T-helper 1 cell treated with Interleukin-12 subunit alpha and Interleukin-12 subunit beta and Interleukin-4 antibody, amounts not matched to agents 30 ng/mL and 1 ng/mL, for 36 hours (primary cell): Measurements from ENCODE around the gene FAM117A. TPM values are rescaled to one million over a fixed set of nuclear protein-coding genes. Genes with fewer than 3 reads are reported as not detected.
"Not testable (repeated sequence)": the region's sequence is repeated elsewhere in the genome, so short reads cannot be mapped to it uniquely, and the experiment has no call there.

Experiments
- intact Hi-C: fragments of 100-400 bp; cut with micrococcal nuclease; formaldehyde crosslinking; loops from one replicate; pipeline ENCODE4 v1.15.1; 2024
- total RNA-seq: library from RNA; stranded (reverse); gene quantifications from 2 replicates; pipeline ENCODE4 v1.2.3, GENCODE V29; 2022

FAM117A gene
- total RNA-seq, 1 donor from 2014 or later: 48.9 TPM

GRCh38 chr17:49764559-49765180 lies 739 bp upstream of the FAM117A start:
- intact Hi-C loops: loop anchor here (1.0 kb wide), 8 partner anchors 16 to 572 kb away; partner anchors contain the start of genes KAT7 and SPOP

- intact Hi-C loops: no loop called here
Observed at GRCh38 chr17:49762151-49762941, 1.6 kb downstream of the FAM117A start.

DNA sequence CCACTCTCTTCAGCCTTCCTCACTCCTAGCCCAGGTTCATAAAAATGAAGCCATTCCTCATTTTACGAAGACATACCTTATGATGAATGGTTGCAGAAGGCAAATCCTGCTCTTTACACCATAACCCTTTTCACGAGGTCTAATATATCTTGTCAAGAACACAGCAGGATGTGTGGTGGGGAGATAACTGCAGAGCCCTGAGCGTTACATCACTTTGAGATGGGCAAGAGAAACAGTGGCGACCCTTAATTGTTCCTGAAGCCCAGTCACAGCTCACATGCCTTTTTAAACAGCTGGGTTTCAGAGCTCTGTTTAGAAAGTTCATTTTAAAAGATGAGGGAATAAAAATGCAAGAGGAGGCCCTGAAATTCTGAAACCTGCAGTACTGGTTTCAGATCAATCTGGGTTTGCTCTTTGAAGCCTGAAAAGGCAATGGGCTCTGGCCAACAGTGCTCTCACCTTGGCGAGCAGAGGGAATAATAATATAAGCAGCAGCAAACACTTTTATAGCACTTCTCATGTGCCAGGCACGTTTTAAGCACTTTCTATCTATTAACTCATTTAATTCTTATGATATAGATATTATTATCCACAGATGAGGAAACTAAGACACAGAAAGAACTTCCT lies 2.9 kb downstream of the FAM117A start:
- intact Hi-C loops: no loop called here

DNA sequence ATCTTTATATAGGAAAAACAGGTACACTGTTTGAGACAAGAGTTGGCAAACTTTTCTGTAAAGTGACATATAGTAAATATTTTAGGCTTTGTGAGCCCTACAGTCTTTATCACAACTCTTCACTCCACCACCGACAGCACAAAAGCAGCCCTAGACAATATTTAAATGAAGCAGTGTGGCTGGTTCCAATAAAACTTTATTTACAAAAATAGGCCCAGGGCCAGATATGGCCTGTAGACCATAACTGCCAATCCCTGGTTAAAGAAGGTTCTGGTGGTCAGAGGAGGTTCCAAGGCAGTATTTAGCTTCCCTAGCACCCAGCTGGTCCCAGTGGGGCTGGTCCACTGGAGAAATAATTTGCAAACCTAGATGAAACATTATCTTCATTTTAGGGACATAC lies 3.6 kb downstream of the FAM117A start:
- intact Hi-C loops: no loop called here

GRCh38 chr17:49759203-49759602 lies 4.7 kb downstream of the FAM117A start:
- intact Hi-C loops: no loop called here

DNA sequence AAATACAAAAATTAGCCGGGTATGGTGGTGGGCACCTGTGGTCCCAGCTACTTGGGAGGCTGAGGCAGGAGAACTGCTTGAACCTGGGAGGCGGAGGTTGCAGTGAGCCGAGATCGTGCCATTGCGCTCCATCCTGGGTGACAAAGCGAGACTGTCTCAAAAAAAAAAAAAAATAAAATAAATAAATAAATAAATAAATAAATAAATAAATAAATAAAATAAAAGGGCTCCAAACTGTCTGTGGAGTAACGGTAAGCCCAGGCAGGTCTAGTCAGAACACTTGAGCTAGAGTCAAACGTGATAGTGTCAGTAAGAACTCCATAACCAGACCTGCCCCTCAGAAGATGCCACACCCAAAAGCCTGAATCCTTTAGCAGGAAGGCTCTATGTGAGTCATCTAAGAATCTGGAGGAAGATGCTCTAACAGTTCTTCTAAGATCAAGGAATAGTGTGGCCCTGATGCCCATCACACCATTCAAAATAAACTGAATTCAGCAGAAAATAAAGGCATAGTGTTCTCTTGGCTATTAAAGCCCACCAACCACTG lies 5.4 kb downstream of the FAM117A start:
- intact Hi-C loops: not testable (repeated sequence)

DNA sequence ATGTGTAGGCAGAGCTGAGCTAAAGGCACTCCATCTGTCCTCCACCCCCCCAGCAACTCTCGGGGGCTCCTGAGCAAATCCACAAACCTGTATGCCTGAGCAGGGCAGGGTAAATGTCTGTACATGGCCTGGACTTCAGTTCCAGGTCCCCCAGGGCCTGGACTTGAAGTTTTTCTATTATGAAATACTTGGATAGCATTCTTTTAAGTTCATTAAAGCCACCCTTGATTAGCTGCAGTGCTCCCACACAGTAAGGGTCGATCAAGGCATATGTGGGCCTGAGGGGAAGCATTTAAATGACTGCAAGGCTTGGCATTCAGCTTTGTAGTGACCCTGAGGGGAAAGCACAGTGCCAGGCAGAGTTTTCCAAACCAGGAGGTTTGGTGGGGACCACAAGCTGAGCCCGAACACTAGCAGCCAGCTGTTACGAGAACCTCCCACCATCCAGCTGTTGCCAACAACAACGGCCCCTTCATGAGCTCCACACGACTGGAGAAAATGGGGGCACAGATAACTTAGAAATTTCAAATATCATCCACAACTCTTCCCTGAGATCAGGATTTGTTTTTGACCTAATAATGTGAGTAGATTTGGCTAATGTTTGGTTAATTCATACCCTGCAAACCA lies 6.7 kb downstream of the FAM117A start:
- intact Hi-C loops: no loop called here

GRCh38 chr17:49756323-49757150 lies 7.4 kb downstream of the FAM117A start:
- intact Hi-C loops: no loop called here

GRCh38 chr17:49755663-49756283 lies 8.2 kb downstream of the FAM117A start:
- intact Hi-C loops: no loop called here

- intact Hi-C loops: no loop called here
Observed at GRCh38 chr17:49753959-49754391, 10.0 kb downstream of the FAM117A start.

DNA sequence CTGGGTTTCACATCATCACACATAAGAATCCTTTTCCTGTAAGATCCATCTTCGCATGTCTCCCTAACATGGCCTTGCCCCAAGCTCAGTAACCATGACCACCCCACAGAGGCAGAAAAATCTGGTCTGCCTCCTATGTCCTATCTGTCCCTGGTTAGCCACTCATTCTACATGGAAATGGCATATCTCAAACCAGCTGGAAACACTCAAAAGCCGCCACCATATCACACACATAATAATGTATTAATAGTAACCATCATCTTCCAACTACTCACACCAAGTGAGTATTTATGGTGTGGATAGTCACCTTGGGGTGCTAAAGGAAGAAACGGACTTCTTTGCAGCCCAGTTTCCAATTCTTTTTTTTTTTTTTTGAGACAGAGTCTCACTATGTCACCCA lies 11.4 kb downstream of the FAM117A start:
- intact Hi-C loops: no loop called here

DNA sequence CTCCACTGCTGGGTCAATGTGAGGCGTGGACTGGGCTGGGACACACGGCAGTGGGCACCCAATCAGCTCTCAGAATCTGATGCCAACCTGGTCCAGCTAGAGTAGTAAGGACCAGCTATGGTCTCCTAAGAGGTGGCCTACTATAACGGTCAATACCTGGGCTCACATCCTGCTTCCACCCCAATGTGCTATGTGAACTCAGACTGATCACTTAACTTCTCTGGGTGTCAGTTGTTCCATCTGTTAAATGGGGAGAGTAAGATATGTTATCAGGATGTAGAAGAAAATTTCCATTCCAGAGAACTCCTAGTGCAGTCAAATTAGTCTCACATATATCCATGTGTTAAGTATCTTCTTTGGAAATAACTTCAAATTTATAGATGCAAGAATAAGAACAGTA lies 14.2 kb downstream of the FAM117A start:
- intact Hi-C loops: loop anchor here (2.0 kb wide), 1 partner anchor 39 kb away; the partner anchor contains the start of gene KAT7

- intact Hi-C loops: loop anchor here (1.0 to 2.0 kb wide), 3 partner anchors 9 to 40 kb away; partner anchors contain the start of genes FAM117A and KAT7
Observed at GRCh38 chr17:49748791-49749190, 15.1 kb downstream of the FAM117A start.

GRCh38 chr17:49748223-49748622 lies 15.7 kb downstream of the FAM117A start:
- intact Hi-C loops: loop anchor here (1.0 to 2.0 kb wide), 3 partner anchors 9 to 41 kb away; partner anchors contain the start of genes FAM117A and KAT7

GRCh38 chr17:49747632-49748031 lies 16.3 kb downstream of the FAM117A start:
- intact Hi-C loops: loop anchor here (1.0 to 2.0 kb wide), 3 partner anchors 8 to 41 kb away; partner anchors contain the start of genes FAM117A and KAT7

DNA sequence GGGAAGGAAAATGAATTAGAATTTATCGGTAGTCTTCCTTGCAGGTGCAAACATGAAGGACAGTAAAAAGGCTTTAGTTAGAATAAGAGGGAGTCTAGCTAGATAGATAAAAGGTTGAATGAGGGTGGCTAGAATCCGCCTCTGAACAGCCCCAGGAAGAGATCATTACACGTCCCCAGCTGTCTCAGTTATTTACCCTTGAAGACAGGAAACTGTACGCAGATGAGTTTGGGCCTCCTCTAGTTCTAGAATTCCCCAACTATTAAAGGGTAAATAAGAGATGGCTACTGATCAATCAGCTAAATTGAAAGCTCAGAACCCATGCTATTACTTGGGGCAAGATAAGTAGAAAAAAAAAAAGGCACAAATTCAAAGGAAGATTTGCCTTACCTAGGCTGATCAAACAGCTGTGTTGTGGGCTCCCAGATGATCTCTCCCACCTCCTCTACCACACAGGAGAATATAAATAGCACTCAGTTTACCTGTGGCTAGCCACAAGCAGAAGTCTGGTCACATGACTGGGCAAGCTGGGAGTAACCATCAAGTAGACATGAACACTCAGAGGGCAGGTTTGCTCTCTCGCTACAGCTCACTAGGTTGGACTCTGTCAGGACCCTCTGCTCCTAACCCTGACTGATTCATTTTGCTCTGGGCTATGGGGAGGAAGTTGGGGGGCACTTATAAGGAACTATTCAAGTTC lies 17.0 kb downstream of the FAM117A start:
- intact Hi-C loops: no loop called here

DNA sequence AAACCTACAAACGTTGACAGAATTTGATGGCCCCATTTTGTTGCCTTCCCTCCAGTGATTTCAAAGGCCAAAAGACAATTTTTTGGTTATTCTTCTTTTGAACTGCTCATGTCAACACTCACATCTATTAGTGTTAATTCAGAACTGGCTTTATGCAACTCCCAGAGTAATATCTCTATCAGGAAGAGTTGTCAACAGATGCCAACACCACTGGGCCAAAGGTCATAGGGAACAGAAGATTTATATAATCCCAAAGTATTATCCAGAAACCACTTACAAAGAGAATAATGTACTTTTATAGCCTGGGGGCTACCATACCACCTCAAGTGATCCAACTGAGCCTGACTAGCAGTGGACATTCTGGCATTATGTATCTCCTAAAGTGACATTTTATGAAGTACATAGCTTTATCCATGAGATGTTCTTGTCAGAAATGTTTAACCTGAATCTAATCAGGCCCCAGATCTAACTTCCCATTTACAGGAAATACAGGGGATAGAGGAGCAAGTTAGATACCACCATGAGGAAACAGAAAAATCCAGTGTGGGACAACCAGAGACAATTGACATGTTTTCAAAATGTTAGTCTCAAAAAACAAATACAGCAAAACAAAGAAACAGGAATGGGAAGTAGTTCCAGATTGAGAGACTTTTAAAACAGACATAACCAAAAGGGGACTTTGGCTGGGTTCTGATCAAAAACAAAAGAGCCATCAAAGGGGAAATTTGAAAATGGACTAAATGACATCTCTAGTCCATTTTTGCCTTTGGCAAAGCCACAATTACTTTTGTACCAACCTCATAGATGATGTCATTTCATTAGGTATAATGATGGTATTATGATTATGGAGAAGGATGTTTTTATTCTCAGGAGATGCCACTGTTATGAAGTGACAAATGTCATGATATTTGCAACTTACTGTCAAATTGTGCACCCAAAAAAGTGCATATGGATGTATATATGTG lies 18.5 kb downstream of the FAM117A start:
- intact Hi-C loops: no loop called here

GRCh38 chr17:49742166-49742638 lies 21.7 kb downstream of the FAM117A start:
- intact Hi-C loops: no loop called here
